GM21786 (cell line): ENCODE results near the gene RAD51B.

ENCODE experiments used
- ATAC-seq: cut with Tn5 transposase; IDR thresholded peaks from one replicate; pipeline ENCODE4 v1.9.1; 2021; ENCODE audit not compliant: unreplicated experiment

RAD51B gene

DNA sequence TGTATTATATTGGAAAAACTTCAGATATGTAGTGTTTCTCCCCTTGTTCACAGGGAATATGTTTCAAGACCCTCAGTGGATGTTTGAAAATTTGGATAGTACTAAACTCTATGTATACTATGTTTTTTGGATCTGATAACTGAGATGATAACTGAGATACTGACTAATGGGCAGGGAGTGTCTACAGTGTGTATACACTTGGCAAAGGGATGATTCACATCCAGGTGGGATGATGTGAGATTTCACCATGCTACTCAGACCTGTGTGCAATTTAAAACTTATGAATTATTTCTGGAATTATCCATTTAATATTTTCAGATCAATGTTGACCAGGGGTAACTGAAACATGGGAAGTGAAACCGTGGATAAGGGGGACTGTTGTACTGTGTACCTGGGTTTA is 13.8 kb downstream of the RAD51B start:
- no peak for ATAC-seq

DNA sequence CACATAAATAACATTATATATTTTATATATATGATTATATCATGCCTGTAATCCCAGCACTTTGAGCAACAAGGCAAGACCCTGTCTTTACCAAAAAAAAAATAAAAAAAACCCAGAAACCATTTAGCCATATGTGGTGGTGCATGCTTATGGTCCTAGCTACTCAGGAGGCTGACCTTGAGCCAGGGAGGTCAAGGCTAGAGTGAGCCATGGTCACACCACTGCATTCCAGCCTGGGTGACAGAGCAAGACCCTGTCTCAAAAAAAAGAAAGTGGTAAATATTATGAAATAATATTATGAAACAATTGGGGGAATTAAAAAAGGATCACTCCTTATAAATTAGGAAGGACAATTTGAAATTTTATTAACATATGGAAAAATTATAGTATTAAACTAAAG is 16.0 kb downstream of the RAD51B start:
- no peak for ATAC-seq

DNA sequence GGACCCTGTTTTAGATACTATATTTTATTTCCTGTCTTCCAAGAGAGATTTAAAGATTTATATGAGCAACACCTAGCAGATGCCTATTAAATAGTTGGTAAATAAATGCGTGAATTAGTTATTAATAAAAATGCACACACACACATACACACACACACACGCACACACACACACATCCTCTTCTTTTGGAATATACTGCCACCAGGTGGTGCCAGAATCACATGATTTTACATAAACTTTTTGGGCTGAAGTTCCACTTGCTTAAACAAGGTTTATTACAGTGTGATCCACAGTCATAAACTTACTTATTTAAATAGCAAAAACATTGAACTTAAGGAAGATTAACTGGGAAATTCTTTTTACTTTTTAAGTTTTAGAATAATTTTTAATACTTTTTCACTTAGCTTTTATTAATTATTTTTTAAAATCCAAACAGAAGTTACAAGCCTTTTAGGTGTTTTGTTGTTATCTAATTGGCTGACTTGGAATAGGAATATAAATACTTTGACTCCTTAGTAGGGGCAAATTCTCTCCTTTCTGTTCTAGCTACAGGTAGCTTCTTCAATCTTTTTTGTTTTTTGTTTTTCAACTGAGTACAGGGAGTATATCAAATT is 17.5 kb downstream of the RAD51B start:
- no peak for ATAC-seq

DNA sequence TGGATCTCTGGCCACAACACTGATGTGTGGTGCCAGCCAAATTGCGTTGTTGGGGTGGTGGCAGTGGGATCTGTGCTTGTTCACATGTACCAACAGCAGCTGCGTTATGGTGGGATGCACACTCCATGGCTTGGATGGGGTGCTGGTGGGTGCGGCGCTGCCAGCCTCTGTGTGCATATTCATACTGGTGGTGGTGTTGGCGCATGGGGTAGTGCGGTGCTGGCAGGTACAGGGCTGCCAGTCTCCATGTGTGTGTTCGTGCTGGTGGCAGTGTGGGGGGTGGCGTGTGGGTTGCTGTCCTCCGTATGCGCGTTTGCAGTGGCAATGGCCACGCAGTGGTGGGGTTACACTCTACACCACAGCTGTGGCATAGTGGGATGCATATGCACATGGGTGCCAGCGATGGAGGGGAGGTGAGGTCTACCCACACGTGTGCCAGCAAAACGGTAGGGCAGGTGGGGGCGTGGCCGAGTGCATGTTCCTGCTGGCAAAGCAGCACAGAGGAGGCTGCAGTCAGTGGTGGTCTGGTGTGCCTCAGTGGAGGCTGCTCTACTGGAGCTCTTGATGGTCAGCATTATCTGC is 26.5 kb downstream of the RAD51B start:
- ATAC-seq: no peak

DNA sequence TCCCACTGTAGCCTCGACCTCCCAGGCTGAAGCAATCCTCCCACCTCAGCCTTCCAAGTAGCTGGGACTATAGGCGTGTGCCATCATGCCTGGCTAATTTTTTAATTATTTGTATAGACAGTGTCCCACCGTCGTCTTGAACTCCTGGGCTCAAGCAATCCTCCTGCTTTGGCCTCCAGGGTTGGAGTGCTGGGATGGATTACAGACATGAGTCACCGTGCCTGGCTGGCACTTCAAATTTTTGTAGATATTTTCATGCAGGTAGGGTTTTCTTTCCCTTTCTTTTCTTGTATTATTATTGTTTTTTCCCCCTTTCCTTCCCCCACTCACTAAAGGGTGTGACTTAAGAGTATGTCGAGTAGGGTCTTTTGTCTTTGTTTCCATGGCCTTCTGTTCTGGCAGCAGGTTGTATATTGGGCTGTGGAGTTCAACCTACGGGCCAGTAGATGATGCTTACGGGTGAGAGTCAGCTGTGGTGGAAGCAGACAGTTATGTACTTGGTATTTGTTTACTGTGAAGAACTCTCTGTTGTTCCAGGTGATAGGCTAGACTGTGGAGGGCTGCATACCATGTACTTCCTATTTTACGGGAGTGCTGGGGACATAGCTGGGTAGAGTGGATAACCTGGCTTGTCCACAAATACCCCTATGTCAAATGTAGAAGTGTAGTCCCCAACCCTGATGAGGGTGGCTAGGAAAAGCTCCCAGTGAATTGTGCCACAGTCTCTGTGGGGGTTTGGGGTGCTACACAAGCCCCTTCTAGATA is 30.7 kb downstream of the RAD51B start:
- no peak for ATAC-seq

DNA sequence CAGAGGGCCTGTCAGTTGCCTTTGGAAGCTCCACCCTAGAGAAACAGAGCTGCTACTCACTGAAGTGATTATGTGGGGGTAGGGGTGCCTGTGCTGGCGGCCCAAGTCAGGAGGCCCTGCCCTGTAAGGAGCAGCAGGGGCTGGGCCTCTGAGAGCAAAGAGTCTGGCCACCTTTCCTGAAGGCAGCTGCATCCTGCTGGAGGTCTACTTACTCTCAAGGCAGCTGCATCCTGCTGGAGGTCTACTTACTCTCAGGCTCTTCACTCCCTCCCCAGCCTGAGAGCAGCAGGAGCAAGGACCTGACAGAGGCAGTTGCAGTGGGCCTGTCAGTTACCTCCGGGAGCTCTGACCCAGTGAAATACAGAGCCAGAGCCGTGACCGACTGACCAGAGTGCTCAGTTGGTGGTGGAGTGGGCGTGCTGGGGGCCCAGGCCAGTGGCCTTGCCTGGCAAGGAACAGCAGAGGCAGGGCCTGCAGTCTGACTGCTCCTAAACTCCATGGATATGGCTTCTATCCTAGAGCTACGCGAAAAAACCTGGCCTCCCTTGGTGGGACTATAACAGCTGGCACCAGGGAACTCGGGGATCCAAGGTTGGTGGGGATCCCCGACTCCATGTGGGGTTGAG is 32.3 kb downstream of the RAD51B start:
- ATAC-seq: no peak

DNA sequence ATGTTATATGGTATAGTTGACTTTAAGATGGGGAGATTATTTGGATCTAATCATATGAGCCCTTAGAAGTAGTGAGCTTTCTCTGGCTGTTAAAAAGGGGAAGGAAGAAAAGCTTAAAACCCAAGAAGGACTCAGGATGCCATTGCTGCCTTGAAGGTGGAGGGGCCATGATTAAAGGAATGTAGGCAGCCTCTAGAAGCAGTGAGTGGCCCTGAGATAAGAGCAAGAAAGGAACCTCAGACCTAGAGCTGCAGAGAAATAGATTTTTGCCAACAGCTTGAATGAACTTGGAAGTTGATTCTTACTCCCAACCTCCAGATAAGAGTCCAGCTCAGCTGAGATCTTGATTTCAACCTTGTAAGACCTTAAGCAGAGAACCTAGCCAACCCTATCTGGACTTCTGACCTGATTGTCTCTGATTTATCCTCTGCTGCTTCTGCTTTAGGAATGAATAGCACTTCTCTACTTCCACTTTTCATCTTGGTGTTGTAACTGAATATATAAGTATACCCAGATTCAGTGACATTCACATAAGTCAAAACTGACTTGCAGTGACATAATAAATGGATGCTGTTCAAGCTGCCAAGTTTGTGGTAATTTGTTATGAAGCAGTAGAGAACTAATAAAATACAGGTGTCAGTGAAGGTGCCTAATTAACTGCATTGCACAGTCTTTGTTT is 33.5 kb downstream of the RAD51B start:
- no peak for ATAC-seq

DNA sequence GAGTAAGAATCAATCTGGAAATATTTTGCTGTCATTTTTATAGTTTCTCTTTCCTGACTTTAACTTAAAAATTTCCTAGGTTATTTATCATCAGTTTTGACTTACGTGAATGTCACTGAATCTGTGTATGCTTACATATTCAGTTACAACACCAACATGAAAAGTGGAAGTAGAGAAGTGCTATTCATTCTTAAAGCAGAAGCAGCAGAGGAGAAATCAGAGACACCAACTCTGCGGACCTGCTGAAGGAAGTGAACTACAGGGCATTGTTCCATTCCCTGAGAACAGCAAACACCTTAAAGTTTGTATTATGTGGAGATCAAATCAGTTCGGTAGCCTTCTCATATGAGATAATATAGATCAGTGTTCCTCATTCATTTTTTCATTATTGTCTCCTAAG is 34.1 kb downstream of the RAD51B start:
- ATAC-seq: no peak

DNA sequence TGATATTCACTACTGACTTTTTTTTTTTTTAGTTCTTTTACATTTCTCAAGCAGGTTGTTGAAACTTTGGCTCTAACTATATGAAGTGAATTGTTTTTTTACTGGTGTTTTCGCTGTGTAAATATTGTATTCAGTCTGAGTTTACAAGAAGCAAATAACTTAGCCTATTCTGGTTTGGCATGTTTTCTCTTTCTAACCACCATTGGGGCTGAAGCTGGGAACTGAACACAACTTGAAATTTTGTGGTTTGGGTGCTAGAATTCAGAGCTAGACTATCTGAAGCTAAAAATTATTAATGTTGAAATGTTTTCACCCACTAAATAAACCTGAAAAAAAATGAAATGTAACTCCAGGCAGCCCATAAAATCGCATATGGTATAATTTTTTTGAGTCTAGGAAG is 37.2 kb downstream of the RAD51B start:
- ATAC-seq: no peak

DNA sequence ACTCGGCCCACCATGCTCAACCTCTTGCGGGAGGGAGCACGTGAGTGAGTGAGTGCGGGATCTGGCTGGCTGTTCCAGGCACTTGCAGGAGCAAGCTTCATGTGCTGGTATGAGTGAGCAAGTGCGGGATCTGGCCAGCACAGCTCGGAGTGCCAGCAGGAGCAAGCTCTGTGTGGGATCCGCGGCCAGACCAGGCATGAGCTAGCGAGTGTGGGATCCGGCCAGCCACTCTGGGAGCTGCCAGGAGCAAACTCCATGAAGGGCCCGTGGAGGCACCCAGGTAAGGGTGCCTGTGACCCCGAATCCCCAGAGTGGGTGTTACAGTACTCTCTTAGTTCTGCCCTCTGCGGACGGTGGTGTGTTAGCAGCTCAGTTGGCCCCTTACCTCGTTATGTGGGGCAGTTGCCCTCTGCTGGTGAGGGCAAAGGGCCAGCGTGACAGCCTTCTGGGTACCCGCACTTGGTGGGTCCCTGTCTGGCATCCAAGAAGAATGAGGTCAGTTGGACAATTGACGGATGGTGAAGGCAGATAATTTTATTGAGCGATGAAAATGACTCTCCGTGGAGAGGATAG is 38.3 kb downstream of the RAD51B start:
- ATAC-seq: no peak

DNA sequence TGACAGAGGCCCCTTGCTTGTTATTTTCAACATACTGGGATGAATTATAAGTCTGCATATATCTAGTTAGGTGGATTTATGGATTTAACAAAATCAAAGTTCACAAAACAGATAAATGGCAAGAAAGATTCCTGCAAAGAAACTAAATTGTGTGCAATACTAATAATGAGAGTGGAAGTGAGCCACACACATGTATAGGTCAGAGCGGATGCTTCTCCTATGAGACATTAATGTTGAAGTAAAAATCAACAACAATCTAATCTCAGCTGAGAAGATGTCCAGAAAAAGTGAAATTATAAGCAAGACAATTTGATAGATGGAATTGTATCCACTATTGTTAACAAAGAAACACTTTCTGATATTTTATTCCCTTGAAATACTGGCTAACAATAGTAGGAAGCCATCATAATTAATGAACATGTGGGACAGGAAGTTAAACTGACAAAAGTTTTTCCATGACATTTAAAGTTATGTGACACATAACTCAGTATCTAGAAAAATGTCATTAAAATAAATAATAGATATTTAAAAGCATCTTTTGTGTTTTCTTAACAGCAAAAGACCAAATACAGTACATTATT is 39.7 kb downstream of the RAD51B start:
- ATAC-seq: no peak

DNA sequence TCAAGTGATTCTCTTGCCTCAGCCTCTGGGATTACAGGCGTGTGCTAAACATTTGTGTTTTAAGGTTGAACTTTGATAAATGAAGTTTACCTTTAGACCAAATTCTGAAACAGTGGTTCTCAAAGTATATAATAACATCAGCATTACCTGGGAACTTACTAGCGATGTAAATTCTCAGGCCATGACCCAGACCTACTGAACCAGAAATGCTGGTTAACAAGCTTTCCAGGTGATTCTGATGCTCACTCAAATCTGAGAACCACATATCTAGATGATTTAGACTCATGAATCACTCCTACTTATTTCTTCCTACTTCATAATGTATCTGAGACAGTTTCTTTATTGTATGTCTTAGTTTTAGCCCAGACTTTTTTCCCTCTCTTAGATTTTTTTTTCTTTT is 43.6 kb downstream of the RAD51B start:
- no peak for ATAC-seq

DNA sequence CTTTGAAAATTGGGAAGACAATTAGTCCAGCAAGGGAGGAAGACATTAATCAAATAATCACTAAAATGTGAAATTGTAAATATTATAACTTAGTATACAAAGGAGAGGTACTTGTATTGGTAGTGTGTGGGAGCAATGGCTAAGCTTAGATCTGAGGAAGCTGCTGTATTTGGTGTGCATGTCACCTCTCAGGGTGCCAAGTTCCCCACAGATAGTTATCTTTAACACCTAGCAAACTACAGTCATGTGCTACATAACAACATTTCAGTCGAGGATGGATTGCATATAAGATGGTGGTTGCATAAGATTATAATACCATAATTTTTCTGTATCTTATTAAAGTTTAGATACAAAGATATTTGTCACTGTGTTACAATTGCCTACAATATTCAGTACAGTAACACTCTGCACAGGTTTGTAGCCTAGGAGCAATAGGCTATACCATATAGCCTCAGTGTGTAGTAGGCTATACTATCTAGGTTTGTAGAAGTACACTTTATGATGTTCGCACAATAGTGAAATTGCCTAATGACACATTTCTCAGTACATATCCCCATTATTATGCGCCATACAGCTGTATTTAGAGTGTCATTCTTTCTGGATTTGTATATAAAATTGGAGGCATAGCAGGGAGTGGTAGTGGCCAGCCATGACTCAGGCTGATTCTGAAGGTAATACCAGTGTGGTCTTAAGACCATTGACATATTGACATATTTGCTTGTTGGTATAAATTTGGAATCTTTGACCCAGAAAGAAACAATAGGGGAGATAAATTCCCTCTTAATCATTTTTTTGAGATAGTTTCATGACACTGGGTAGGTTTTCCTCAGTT is 55.8 kb downstream of the RAD51B start:
- ATAC-seq: no peak

DNA sequence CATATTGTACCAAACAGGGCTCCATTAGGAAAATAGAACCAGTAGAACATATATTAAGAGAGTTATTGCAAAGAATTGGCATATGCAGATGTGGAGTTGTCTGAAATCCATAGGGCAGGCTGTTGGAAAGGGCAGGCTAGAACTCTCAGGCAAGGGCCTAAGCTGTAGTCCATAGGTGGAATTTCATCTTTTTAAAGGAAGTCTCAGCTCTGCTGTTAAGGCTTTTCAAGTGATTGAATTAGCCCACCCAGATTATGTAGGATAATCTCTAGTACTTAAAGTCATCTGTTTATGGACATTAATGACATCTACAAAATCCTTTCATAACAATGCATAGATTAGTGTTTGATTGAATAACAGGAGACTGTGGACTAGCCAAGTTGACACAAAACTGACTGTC is 59.4 kb downstream of the RAD51B start:
- ATAC-seq: no peak

DNA sequence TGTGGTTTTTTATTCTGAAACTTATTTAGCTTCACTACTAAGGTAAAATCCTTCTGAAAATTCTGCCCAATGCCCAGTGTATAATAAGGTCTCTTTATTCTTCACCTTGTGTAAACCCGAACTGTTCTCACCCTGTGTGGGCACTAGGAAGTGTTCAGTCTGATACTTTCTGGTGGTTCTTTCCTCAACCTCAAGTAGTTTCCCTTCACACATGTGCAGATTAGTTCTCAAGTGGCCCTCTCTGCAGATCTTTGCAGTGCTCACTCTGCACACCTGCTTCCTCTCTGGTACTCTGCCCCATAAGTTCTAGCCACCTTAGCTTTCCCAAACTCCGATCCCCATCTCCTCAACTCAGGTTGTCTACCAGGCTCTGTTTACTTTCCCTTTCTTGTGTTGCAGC is 61.6 kb downstream of the RAD51B start:
- peak; percentile 94 for ATAC-seq

DNA sequence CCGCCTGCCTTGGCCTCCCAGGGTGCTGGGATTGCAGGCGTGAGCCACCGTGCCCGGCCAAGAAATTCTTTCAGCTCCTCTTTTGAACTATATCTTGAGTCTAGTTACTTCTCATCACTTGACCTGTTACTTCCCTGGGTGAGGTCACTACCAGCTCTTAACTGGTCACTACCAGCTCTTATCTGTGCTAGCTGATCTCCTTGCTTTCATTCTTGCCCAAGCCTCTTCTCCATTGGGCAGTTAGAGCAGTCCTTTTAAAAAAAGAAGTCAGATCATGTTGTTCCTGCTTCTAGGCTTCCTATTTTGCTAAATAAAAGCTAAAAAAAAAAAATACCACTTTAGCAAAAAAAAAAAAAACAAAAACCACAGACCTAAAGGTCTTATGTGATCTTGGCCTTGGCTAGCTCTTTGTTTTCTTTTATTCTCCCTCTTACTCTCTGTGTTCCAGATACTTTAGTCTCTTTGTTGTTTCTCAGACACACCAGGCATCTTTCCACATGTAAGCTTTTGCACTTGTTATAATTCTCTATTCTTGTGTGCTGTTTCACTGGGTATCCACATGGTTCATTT is 63.5 kb downstream of the RAD51B start:
- no peak for ATAC-seq

DNA sequence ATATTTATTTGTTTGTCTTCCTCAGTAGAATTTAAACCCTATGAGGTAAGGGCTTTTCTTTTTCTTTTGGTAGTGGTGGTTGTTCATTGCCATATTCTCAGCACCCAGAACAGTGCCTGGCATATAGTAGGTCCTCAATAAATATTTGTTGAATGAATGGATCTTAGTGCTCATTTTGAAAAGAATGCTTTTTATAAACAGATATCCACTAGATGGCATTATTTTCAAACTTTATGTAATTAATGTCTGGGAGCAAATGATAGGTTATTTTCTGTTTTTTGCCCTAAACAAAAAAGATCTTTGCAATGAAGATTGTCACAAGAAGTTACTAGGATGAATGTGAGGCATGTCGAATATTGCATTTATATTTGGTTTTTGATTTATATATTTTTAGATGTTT is 64.1 kb downstream of the RAD51B start:
- no peak for ATAC-seq

DNA sequence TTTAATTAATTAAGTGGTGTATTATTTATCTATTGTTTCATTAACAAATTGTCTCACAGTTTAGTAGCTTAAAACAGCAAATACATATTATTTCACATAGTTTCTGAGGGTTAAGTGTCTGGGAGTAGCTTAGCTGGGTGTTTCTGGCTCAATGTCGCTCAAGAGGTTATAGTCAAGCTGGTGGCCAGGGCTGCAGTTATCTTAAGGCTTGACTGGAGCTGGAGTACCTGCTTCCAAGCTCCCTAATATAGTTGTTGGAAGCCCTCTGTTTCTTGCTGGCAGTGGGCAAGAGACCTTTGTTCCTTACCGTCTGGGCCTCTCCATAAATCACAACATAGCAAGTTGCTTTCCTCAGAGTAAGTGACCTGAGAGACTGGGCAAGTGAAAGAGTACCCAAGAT is 66.6 kb downstream of the RAD51B start:
- no peak for ATAC-seq

DNA sequence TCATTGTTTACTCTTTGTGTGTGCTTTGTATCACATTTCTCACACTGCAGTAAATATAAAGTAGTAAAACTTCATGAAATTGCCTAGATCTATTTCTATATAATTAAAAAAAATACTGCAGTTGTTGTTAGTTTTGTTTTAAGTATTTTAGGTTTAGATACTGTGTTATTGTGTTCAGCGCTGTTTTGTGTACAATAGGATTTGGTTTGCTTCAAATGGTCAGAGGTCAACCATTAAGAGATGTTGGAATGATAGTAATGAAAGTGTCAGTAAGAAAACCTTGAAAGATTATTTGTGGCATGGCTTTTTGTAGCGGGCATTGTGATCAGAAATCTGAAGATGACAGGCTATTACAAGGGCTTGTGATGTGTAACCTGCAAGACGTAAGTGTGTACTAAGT is 67.9 kb downstream of the RAD51B start:
- no peak for ATAC-seq

DNA sequence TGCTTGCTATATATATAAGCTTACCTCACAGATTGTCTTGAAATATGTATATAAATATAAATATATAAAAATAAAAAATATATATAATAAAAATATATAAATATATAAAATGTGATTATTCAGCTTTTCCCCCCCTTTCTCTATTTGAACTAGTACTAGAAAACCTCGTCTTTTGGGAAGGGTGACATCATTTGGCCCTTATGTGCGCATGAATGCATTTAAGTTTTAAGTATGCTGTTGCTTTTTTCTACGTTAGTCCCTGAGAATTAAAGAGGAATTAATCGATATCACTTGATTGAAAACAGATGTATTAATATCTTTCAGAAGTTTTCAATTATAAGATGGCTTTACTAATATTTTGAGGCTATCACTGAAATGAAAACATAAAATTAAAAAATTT is 69.9 kb downstream of the RAD51B start:
- no peak for ATAC-seq
